KOPT-K1 (cell line): ENCODE measurements around the gene ZNF831.
A peak's percentile ranks its signal among the peaks of the same experiment; 100 is the strongest.

Experiments
- H3K27ac ChIP-seq: fragments of 200-600 bp; sonication (generic); 2 replicates; pipeline ENCODE4 v1.5.1; 2016; ENCODE audit warnings: antibody characterized with exemption, mild to moderate bottlenecking, low read depth, low read length; ENCODE audit not compliant: poor library complexity, severe bottlenecking
- H3K36me3 ChIP-seq: fragments of 200-600 bp; sonication (generic); 2 replicates; pipeline ENCODE4 v1.5.1; 2017; ENCODE audit warnings: antibody characterized with exemption, mild to moderate bottlenecking, low read length, moderate library complexity; ENCODE audit not compliant: insufficient read depth
- H3K9me3 ChIP-seq: fragments of 200-600 bp; sonication (generic); 2 replicates; pipeline ENCODE4 v1.5.1; 2017; ENCODE audit warnings: antibody characterized with exemption, low read length, mild to moderate bottlenecking; ENCODE audit not compliant: insufficient read depth, poor library complexity, severe bottlenecking

Gene ZNF831

GRCh38 chr20:59163631-59164530 is at the start of gene ZNF831:
Gene ZNF831, plus strand, starts transcription at chr20:59163821. Its CDS starts 27,199 bp downstream, at chr20:59191020.
- H3K9me3 ChIP-seq, result no peaks in the 10 kb centered on the region
- H3K27ac ChIP-seq, result peak within 1 kb of the TSS; percentile 86

GRCh38 chr20:59117526-59117925 is 46.1 kb upstream of the ZNF831 start:
- H3K27ac ChIP-seq, result no peak overlapping the region
- peaks cover 5% of the 10 kb centered on the region for H3K9me3 ChIP-seq
- H3K36me3 ChIP-seq, result no peaks in the 10 kb centered on the region

More at GRCh38 chr20:59163631-59164530, at the start of gene ZNF831:
- H3K36me3 ChIP-seq, result no peaks in the 10 kb centered on the region

- Histone ChIP-seq H3K27ac (no peak overlapping the region), H3K36me3 (no peaks in the 10 kb centered on the region), H3K9me3 (peaks cover 5% of the 10 kb centered on the region)
These were observed 44.8 kb upstream of the ZNF831 start for GRCh38 chr20:59118855-59119254.

- Histone ChIP-seq H3K36me3 (no peaks in the 10 kb centered on the region), H3K9me3 (peaks cover 5% of the 10 kb centered on the region), H3K27ac (no peak overlapping the region)
These were observed 43.1 kb upstream of the ZNF831 start for GRCh38 chr20:59120491-59120890.

- H3K36me3 ChIP-seq, result no peaks in the 10 kb centered on the region
These were observed 42.7 kb upstream of the ZNF831 start for GRCh38 chr20:59120919-59121318.

GRCh38 chr20:59121714-59122565 is 41.7 kb upstream of the ZNF831 start:
- no peaks in the 10 kb centered on the region for H3K36me3 ChIP-seq
- no peak overlapping the region for H3K27ac ChIP-seq
- peaks cover 5% of the 10 kb centered on the region for H3K9me3 ChIP-seq

More at GRCh38 chr20:59120919-59121318, 42.7 kb upstream of the ZNF831 start:
- Histone ChIP-seq H3K27ac (no peak overlapping the region), H3K9me3 (peaks cover 5% of the 10 kb centered on the region)

GRCh38 chr20:59122566-59122919 is 41.1 kb upstream of the ZNF831 start:
- H3K36me3 ChIP-seq, result no peaks in the 10 kb centered on the region
- H3K9me3 ChIP-seq, result peaks cover 5% of the 10 kb centered on the region
- no peak overlapping the region for H3K27ac ChIP-seq

- H3K27ac ChIP-seq, result no peak overlapping the region
- no peaks in the 10 kb centered on the region for H3K36me3 ChIP-seq
- H3K9me3 ChIP-seq, result peaks cover 5% of the 10 kb centered on the region
These were observed 40.5 kb upstream of the ZNF831 start for GRCh38 chr20:59123011-59123677.

GRCh38 chr20:59123678-59124255 is 39.9 kb upstream of the ZNF831 start:
- Histone ChIP-seq H3K27ac (no peak overlapping the region), H3K9me3 (peaks cover 5% of the 10 kb centered on the region), H3K36me3 (no peaks in the 10 kb centered on the region)

- H3K27ac ChIP-seq, result no peak overlapping the region
- no peaks in the 10 kb centered on the region for H3K36me3 ChIP-seq
- H3K9me3 ChIP-seq, result peaks cover 5% of the 10 kb centered on the region
These were observed 39.2 kb upstream of the ZNF831 start for GRCh38 chr20:59124296-59125029.

- H3K9me3 ChIP-seq, result peaks cover 5% of the 10 kb centered on the region
- no peaks in the 10 kb centered on the region for H3K36me3 ChIP-seq
- no peak overlapping the region for H3K27ac ChIP-seq
These were observed 38.3 kb upstream of the ZNF831 start for GRCh38 chr20:59125332-59125731.

- no peaks in the 10 kb centered on the region for H3K36me3 ChIP-seq
- peaks cover 5% of the 10 kb centered on the region for H3K9me3 ChIP-seq
- H3K27ac ChIP-seq, result no peak overlapping the region
These were observed 37.8 kb upstream of the ZNF831 start for GRCh38 chr20:59125836-59126235.

- H3K27ac ChIP-seq, result no peak overlapping the region
These were observed 35.8 kb upstream of the ZNF831 start for GRCh38 chr20:59127839-59128238.

More at GRCh38 chr20:59127839-59128238, 35.8 kb upstream of the ZNF831 start:
- Histone ChIP-seq H3K9me3 (no peaks in the 10 kb centered on the region), H3K36me3 (no peaks in the 10 kb centered on the region)
